ENCODE results near the gene PELI3.
"Not testable (repeated sequence)": the region's sequence is repeated elsewhere in the genome, so short reads cannot be mapped to it uniquely, and the experiment has no call there.

PELI3 gene

DNA sequence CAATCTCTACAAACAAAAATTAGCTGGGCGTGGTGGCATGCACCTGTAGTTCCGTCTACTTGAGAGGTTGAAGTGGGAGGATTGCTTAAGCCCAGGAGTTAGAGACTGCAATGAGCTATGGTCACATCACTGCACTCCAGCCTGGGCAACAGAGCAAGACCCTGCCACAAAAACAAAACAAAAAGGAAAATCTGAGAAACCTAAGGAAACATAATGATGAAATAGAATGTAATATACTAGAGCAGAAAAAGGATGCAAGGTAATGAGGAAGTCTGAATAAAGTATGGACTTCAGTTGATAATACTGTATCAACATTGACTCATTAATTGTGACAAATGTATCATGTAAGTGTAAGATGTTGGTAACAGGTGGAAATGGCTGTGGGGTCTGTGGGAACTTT, 37.8 kb upstream of the PELI3 start:
- no CpG with 5 or more reads among the region's 2 CpGs for WGBS, 2 donors (ENCODE audit: extremely low coverage in 2 of 2, insufficient read length in 2 of 2, insufficient replicate concordance in 1 of 2)
- Histone ChIP-seq H3K9ac (ENCODE audit: low read depth, low read length, poor library complexity) (no peak overlapping the region), H3K27me3 (ENCODE audit: control insufficient read depth in 3 of 3, insufficient read depth in 3 of 3, low read depth in 1 of 3, low read length in 3 of 3) (no peaks in the 10 kb centered on the region), H3K4ac (ENCODE audit: low read length) (no peak overlapping the region), H3K36me3 (replicated peaks in 1 of 2; ENCODE audit: control insufficient read depth in 2 of 2, insufficient read depth in 2 of 2, low read length in 2 of 2) (peaks cover 10 to 23% of the 10 kb centered on the region in 2 donors), H3K79me1 (ENCODE audit: low read depth, low read length) (no peaks in the 10 kb centered on the region), H3K9me3 (replicated peaks in 1 of 2; ENCODE audit: control insufficient read depth in 2 of 2, insufficient read depth in 1 of 2, low read depth in 1 of 2, low read length in 2 of 2) (no peaks in the 10 kb centered on the region), H2AK5ac (ENCODE audit: low read depth, low read length) (no peak overlapping the region), H4K8ac (ENCODE audit: low read depth, low read length) (no peak overlapping the region), H2BK12ac (ENCODE audit: low read length) (no peak overlapping the region), H3K23ac (ENCODE audit: low read depth, low read length, poor library complexity) (no peak overlapping the region), H2BK5ac (ENCODE audit: low read length) (no peak overlapping the region), H3K4me1 (ENCODE audit: control insufficient read depth in 2 of 2, insufficient read depth in 1 of 2, low read depth in 1 of 2, low read length in 2 of 2) (no peaks in the 10 kb centered on the region), H3K18ac (ENCODE audit: low read length) (no peak overlapping the region), H3K27ac (replicated peaks; ENCODE audit: low read length) (no peak overlapping the region), H3K14ac (ENCODE audit: low read length) (no peak overlapping the region), H2BK120ac (ENCODE audit: low read depth, low read length) (no peak overlapping the region), H2AFZ (ENCODE audit: low read length) (no peak overlapping the region), H2BK15ac (ENCODE audit: low read length) (no peak overlapping the region), H4K91ac (ENCODE audit: low read depth, low read length, poor library complexity) (no peak overlapping the region), H3K4me2 (ENCODE audit: insufficient read depth, low read length, poor library complexity, severe bottlenecking) (no peak overlapping the region), H3K4me3 (ENCODE audit: low read length in 2 of 2) (no peak overlapping the region)
- DNase-seq (ENCODE audit: low spot score), result no peak

DNA sequence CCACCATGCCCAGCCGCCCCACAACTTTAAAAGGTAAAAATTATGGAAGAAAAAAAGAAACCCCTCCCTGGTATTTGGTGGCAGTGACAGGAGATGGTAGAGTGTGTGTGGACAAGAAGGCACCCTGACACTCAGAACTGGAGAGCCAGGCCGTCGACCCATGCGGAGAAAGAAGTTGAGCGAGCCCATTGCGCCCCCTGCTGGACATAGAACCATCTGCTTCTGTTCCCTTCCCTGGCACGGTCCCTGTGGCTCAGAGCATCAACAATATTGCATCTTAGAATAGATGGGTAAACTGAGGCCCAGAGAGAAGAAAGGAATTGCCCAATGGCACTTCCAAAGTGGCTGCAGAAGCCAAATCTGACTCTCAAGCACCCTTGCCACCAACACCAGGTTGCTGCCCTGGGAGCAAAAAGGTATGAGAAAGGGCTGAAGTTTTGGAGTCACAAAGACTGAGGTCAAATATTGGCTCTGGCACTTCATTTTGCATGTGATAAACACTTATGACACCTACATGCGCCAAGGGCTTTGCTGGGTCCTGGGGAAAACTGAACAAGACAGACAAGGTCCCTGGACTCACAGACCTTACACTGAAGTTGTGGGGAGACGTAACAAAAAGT, 36.6 kb upstream of the PELI3 start:
- Histone ChIP-seq H3K27ac (replicated peaks; ENCODE audit: low read length) (no peak overlapping the region), H3K36me3 (replicated peaks in 1 of 2; ENCODE audit: control insufficient read depth in 2 of 2, insufficient read depth in 2 of 2, low read length in 2 of 2) (peaks cover 4 to 18% of the 10 kb centered on the region in 2 donors), H3K23ac (ENCODE audit: low read depth, low read length, poor library complexity) (no peak overlapping the region), H3K4me2 (ENCODE audit: insufficient read depth, low read length, poor library complexity, severe bottlenecking) (no peak overlapping the region), H3K79me1 (ENCODE audit: low read depth, low read length) (no peaks in the 10 kb centered on the region), H4K91ac (ENCODE audit: low read depth, low read length, poor library complexity) (no peak overlapping the region), H3K4me3 (ENCODE audit: low read length in 2 of 2) (no peak overlapping the region), H2BK120ac (ENCODE audit: low read depth, low read length) (no peak overlapping the region), H2BK12ac (ENCODE audit: low read length) (no peak overlapping the region), H2BK15ac (ENCODE audit: low read length) (no peak overlapping the region), H2AK5ac (ENCODE audit: low read depth, low read length) (no peak overlapping the region), H3K27me3 (ENCODE audit: control insufficient read depth in 3 of 3, insufficient read depth in 3 of 3, low read depth in 1 of 3, low read length in 3 of 3) (no peaks in the 10 kb centered on the region), H3K4me1 (ENCODE audit: control insufficient read depth in 2 of 2, insufficient read depth in 1 of 2, low read depth in 1 of 2, low read length in 2 of 2) (no peaks in the 10 kb centered on the region), H2AFZ (ENCODE audit: low read length) (no peak overlapping the region), H3K14ac (ENCODE audit: low read length) (no peak overlapping the region), H2BK5ac (ENCODE audit: low read length) (no peak overlapping the region), H3K9ac (ENCODE audit: low read depth, low read length, poor library complexity) (no peak overlapping the region), H3K18ac (ENCODE audit: low read length) (no peak overlapping the region), H4K8ac (ENCODE audit: low read depth, low read length) (no peak overlapping the region), H3K9me3 (replicated peaks in 1 of 2; ENCODE audit: control insufficient read depth in 2 of 2, insufficient read depth in 1 of 2, low read depth in 1 of 2, low read length in 2 of 2) (no peaks in the 10 kb centered on the region), H3K4ac (ENCODE audit: low read length) (no peak overlapping the region)
- no CpG with 5 or more reads among the region's 9 CpGs for WGBS, 2 donors (ENCODE audit: extremely low coverage in 2 of 2, insufficient read length in 2 of 2, insufficient replicate concordance in 1 of 2)
- DNase-seq (ENCODE audit: low spot score), result peak; percentile 76

DNA sequence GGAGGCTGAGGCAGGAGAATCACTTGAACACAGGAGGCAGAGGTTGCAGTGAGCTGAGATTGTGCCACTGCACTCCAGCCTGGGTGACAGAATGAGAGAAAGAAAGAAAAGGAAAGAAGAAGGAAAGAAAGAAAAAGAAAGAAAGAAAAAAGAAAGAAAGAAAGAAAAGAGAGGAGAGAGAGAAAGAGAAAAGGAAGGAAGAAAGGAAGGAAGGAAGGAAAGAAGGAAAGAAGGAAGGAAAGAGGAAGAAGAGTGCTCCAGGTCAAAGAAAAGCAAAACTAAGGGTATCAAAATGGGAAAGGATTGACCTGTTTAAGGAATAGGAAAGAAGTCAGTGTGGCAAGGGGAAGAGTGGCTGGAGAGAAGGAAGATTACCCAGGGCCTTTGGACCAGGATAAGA, 35.4 kb upstream of the PELI3 start:
- H2AFZ ChIP-seq (ENCODE audit: low read length); H3K4me1 ChIP-seq (ENCODE audit: control insufficient read depth in 2 of 2, insufficient read depth in 1 of 2, low read depth in 1 of 2, low read length in 2 of 2); H2BK120ac ChIP-seq (ENCODE audit: low read depth, low read length); H3K4me2 ChIP-seq (ENCODE audit: insufficient read depth, low read length, poor library complexity, severe bottlenecking); H3K18ac ChIP-seq (ENCODE audit: low read length); H3K23ac ChIP-seq (ENCODE audit: low read depth, low read length, poor library complexity); DNase-seq (ENCODE audit: low spot score); H3K9me3 ChIP-seq (replicated peaks in 1 of 2; ENCODE audit: control insufficient read depth in 2 of 2, insufficient read depth in 1 of 2, low read depth in 1 of 2, low read length in 2 of 2); H2BK12ac ChIP-seq (ENCODE audit: low read length); H4K91ac ChIP-seq (ENCODE audit: low read depth, low read length, poor library complexity); H3K4ac ChIP-seq (ENCODE audit: low read length); H2BK15ac ChIP-seq (ENCODE audit: low read length); H3K27me3 ChIP-seq (ENCODE audit: control insufficient read depth in 3 of 3, insufficient read depth in 3 of 3, low read depth in 1 of 3, low read length in 3 of 3); H4K8ac ChIP-seq (ENCODE audit: low read depth, low read length); H3K9ac ChIP-seq (ENCODE audit: low read depth, low read length, poor library complexity); H3K27ac ChIP-seq (replicated peaks; ENCODE audit: low read length); H3K14ac ChIP-seq (ENCODE audit: low read length); H3K79me1 ChIP-seq (ENCODE audit: low read depth, low read length); H3K4me3 ChIP-seq (ENCODE audit: low read length in 2 of 2); H2BK5ac ChIP-seq (ENCODE audit: low read length); H2AK5ac ChIP-seq (ENCODE audit: low read depth, low read length): not testable (repeated sequence)
- H3K36me3 ChIP-seq (replicated peaks in 1 of 2; ENCODE audit: control insufficient read depth in 2 of 2, insufficient read depth in 2 of 2, low read length in 2 of 2), result peaks cover 13 to 28% of the 10 kb centered on the region in 2 donors

DNA sequence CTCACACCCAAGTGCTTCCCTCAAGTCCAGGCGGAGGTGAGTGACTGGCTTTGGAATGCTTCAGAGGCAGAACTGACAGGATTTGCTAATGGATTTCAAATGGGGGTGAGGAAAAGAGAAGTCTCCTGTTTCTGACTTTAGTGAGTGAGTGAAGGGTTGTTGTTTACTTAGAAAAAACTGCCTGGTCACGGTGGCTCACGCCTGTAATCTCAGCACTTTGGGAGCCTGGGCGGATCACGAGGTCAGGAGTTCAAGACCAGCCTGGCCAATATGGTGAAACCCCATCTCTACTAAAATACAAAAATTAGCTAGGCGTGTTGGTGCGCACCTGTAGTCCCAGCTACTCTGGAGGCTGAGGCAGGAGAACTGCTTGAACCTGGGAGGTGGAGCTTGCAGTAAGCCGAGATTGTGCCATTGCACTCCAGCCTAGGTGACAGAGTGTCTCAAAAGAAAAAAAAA, 34.8 kb upstream of the PELI3 start:
- not testable (repeated sequence) for H2AK5ac ChIP-seq (ENCODE audit: low read depth, low read length); H3K4me3 ChIP-seq (ENCODE audit: low read length in 2 of 2); H3K18ac ChIP-seq (ENCODE audit: low read length); H3K4me1 ChIP-seq (ENCODE audit: control insufficient read depth in 2 of 2, insufficient read depth in 1 of 2, low read depth in 1 of 2, low read length in 2 of 2); H2BK12ac ChIP-seq (ENCODE audit: low read length); H4K8ac ChIP-seq (ENCODE audit: low read depth, low read length); H3K9ac ChIP-seq (ENCODE audit: low read depth, low read length, poor library complexity); H2AFZ ChIP-seq (ENCODE audit: low read length); H3K14ac ChIP-seq (ENCODE audit: low read length); H2BK120ac ChIP-seq (ENCODE audit: low read depth, low read length); H3K4me2 ChIP-seq (ENCODE audit: insufficient read depth, low read length, poor library complexity, severe bottlenecking); H2BK15ac ChIP-seq (ENCODE audit: low read length); H2BK5ac ChIP-seq (ENCODE audit: low read length); H3K4ac ChIP-seq (ENCODE audit: low read length); DNase-seq (ENCODE audit: low spot score); H4K91ac ChIP-seq (ENCODE audit: low read depth, low read length, poor library complexity); H3K23ac ChIP-seq (ENCODE audit: low read depth, low read length, poor library complexity); H3K27me3 ChIP-seq (ENCODE audit: control insufficient read depth in 3 of 3, insufficient read depth in 3 of 3, low read depth in 1 of 3, low read length in 3 of 3); H3K27ac ChIP-seq (replicated peaks; ENCODE audit: low read length); H3K9me3 ChIP-seq (replicated peaks in 1 of 2; ENCODE audit: control insufficient read depth in 2 of 2, insufficient read depth in 1 of 2, low read depth in 1 of 2, low read length in 2 of 2); H3K79me1 ChIP-seq (ENCODE audit: low read depth, low read length)
- peaks cover 14 to 30% of the 10 kb centered on the region in 2 donors for H3K36me3 ChIP-seq (replicated peaks in 1 of 2; ENCODE audit: control insufficient read depth in 2 of 2, insufficient read depth in 2 of 2, low read length in 2 of 2)
- no CpG with 5 or more reads among the region's 8 CpGs for WGBS, 2 donors (ENCODE audit: extremely low coverage in 2 of 2, insufficient read length in 2 of 2, insufficient replicate concordance in 1 of 2)
